A549 (cell line): Measurements from ENCODE around the gene ANO4. TPM values are rescaled to one million over a fixed set of nuclear protein-coding genes. Genes with fewer than 3 reads are reported as not detected.
"Not testable (repeated sequence)": the region's sequence is repeated elsewhere in the genome, so short reads cannot be mapped to it uniquely, and the experiment has no call there.

Experiments
- ATAC-seq, 2 experiments: fragments of 200-7000 bp in 1 of 2; fragments of >200 bp in 1 of 2; cut with Nextera tagmentation in 1 of 2; cut with Tn5 transposase in 1 of 2; 3 replicates each; pipeline versions ENCODE4 v1.8.0 to v1.9.1; 2018 to 2020; ENCODE audit warnings: mild to moderate bottlenecking in 1 of 2, moderate library complexity in 1 of 2
- CTCF ChIA-PET: fragments of 300-600 bp; sonication (Branson Sonifier 250); formaldehyde crosslinking; extraction: SDS; loops from one replicate; lab custom pipeline; 2021; ENCODE audit warnings: antibody characterized with exemption, inconsistent platforms; lab: Yijun Ruan, JAX
- POLR2A ChIA-PET: fragments of 350-600 bp; formaldehyde crosslinking; extraction: SDS; loops from one replicate; lab custom pipeline; 2021; ENCODE audit warnings: antibody characterized with exemption, inconsistent platforms; lab: Yijun Ruan, JAX
- DNase-seq, 2 experiments: peaks; one replicate each; pipeline versions ENCODE4 v3.0.0 to v3.0.0-alpha.2; 2011 to 2016; ENCODE audit warnings: low read depth in 1 of 2, low spot score in 1 of 2
- FAIRE-seq: peaks from 2 replicates; lab custom pipeline; 2011; peaks lifted over from hg19 to GRCh38; lab: Jason Lieb, UNC
- H3K27ac ChIP-seq, 2 experiments: fragments of >200 bp; sonication (Bioruptor Twin); formaldehyde crosslinking; 3 replicates each; pipeline ENCODE4 v1.5.1; 2016 to 2017
- H3K4me1 ChIP-seq: fragments of >200 bp; sonication (Bioruptor Twin); formaldehyde crosslinking; 3 replicates; pipeline ENCODE4 v1.6.1; 2016
- H3K4me2 ChIP-seq: fragments of >200 bp; sonication (Bioruptor Twin); formaldehyde crosslinking; 3 replicates; pipeline ENCODE4 v1.6.1; 2016
- H3K4me3 ChIP-seq: fragments of >200 bp; sonication (Bioruptor Twin); formaldehyde crosslinking; 3 replicates; pipeline ENCODE4 v1.5.1; 2016
- H3K9me3 ChIP-seq: fragments of >200 bp; sonication (Bioruptor Twin); formaldehyde crosslinking; 3 replicates; pipeline ENCODE4 v1.6.1; 2016
- CEBPB ChIP-seq, 2 experiments: fragments of >200 bp in 1 of 2; sonication (Bioruptor Twin) in 1 of 2; formaldehyde crosslinking in 1 of 2; IDR thresholded peaks; 2 replicates each; pipeline ENCODE4 v1.6.1; 2012 to 2016
- CHD4 ChIP-seq: fragments of 200-600 bp; sonication (generic); IDR thresholded peaks from 2 replicates; pipeline ENCODE4 v1.6.1; 2016; ENCODE audit warnings: antibody characterized with exemption, mild to moderate bottlenecking, borderline replicate concordance
- FOSB ChIP-seq: fragments of 250-450 bp; sonication (Bioruptor Pico); IDR thresholded peaks from 2 replicates; pipeline ENCODE4 v1.5.0; 2020; ENCODE audit warnings: mild to moderate bottlenecking, moderate library complexity
- HDAC2 ChIP-seq: fragments of 200-600 bp; sonication (generic); IDR thresholded peaks from 2 replicates; pipeline ENCODE4 v1.6.1; 2016
- HOXA7 ChIP-seq: fragments of 250-450 bp; sonication (Bioruptor Pico); IDR thresholded peaks from 2 replicates; pipeline ENCODE4 v1.5.0; 2020; ENCODE audit warnings: mild to moderate bottlenecking, moderate library complexity
- JUNB ChIP-seq: fragments of >200 bp; sonication (Bioruptor Twin); formaldehyde crosslinking; IDR thresholded peaks from 2 replicates; pipeline ENCODE4 v1.6.1; 2016
- MAFK ChIP-seq: fragments of 450-650 bp; IDR thresholded peaks from 2 replicates; pipeline ENCODE4 v1.6.1; 2014; ENCODE audit not compliant: partially characterized antibody
- MYC ChIP-seq: IDR thresholded peaks from 2 replicates; pipeline ENCODE4 v1.6.1; 2012; ENCODE audit warnings: mild to moderate bottlenecking, inconsistent platforms, low read length, improper control_type of control experiment, borderline replicate concordance
- NFE2L2 ChIP-seq: fragments of 150-350 bp; conservative IDR thresholded peaks from 2 replicates; pipeline ENCODE4 v1.6.1; 2014; ENCODE audit warnings: low read length
- RAD21 ChIP-seq, 2 experiments: fragments of >200 bp in 1 of 2; sonication (Bioruptor Twin) in 1 of 2; formaldehyde crosslinking in 1 of 2; IDR thresholded peaks in 1 of 2; conservative IDR thresholded peaks in 1 of 2; 2 replicates in 1 of 2; 3 replicates in 1 of 2; pipeline ENCODE4 v1.6.1; 2012 to 2018; ENCODE audit warnings: inconsistent platforms in 1 of 2
- SMC3 ChIP-seq: fragments of >200 bp; sonication (Bioruptor Twin); formaldehyde crosslinking; IDR thresholded peaks from 3 replicates; pipeline ENCODE4 v1.6.1; 2018; ENCODE audit warnings: inconsistent platforms
- TFCP2L1 ChIP-seq: fragments of 250-450 bp; sonication (Bioruptor Pico); IDR thresholded peaks from 2 replicates; pipeline ENCODE4 v1.5.0; 2021; ENCODE audit warnings: mild to moderate bottlenecking
- ZNF302 ChIP-seq: fragments of 250-450 bp; sonication (Bioruptor Pico); IDR thresholded peaks from 2 replicates; pipeline ENCODE4 v1.9.0; 2021; ENCODE audit warnings: inconsistent platforms, mild to moderate bottlenecking, moderate library complexity
- WGBS: methylation state at CpG from one replicate; pipeline ENCODE4 v1.1.6; 2017; ENCODE audit errors: missing lambda C conversion rate; 5-methylcytosine and 5-hydroxymethylcytosine counted together
- polyA plus RNA-seq, 4 experiments: library from polyadenylated mRNA; depleted of rRNA in 3 of 4; stranded (reverse); fragments of >200 nt; fragmentation: RNase III in 1 of 4; extraction: RNeasy Plus Mini Kit Qiagen cat#74134 plus additional on column Dnase treatment in 1 of 4; gene quantifications; 2 replicates in 3 of 4; 3 replicates in 1 of 4; pipeline ENCODE4 v1.2.3, GENCODE V29; 2011 to 2017
- TF ChIP-seq, protein P1 (sequence below): fragments of >200 bp; sonication (Bioruptor Twin); formaldehyde crosslinking; IDR thresholded peaks from 2 replicates; pipeline ENCODE4 v1.6.1; 2016
- TF ChIP-seq, protein P2 (sequence below): fragments of 250-450 bp; sonication (Bioruptor Pico); IDR thresholded peaks from 2 replicates; pipeline ENCODE4 v1.5.0; 2021; ENCODE audit warnings: mild to moderate bottlenecking, moderate library complexity, borderline replicate concordance
- TF ChIP-seq, protein P3 (sequence below): fragments of >200 bp; sonication (Bioruptor Twin); formaldehyde crosslinking; IDR thresholded peaks from 3 replicates; pipeline ENCODE4 v1.5.1; 2016
- TF ChIP-seq, protein P4 (sequence below): fragments of 200-600 bp; sonication (generic); IDR thresholded peaks from 2 replicates; pipeline ENCODE4 v1.6.1; 2016; ENCODE audit warnings: antibody characterized with exemption, mild to moderate bottlenecking, moderate library complexity

Gene ANO4
- polyA plus RNA-seq, 2 of the 4 experiments (the other 2 are of a cell fraction): 0.17 TPM; not detected in 1

DNA sequence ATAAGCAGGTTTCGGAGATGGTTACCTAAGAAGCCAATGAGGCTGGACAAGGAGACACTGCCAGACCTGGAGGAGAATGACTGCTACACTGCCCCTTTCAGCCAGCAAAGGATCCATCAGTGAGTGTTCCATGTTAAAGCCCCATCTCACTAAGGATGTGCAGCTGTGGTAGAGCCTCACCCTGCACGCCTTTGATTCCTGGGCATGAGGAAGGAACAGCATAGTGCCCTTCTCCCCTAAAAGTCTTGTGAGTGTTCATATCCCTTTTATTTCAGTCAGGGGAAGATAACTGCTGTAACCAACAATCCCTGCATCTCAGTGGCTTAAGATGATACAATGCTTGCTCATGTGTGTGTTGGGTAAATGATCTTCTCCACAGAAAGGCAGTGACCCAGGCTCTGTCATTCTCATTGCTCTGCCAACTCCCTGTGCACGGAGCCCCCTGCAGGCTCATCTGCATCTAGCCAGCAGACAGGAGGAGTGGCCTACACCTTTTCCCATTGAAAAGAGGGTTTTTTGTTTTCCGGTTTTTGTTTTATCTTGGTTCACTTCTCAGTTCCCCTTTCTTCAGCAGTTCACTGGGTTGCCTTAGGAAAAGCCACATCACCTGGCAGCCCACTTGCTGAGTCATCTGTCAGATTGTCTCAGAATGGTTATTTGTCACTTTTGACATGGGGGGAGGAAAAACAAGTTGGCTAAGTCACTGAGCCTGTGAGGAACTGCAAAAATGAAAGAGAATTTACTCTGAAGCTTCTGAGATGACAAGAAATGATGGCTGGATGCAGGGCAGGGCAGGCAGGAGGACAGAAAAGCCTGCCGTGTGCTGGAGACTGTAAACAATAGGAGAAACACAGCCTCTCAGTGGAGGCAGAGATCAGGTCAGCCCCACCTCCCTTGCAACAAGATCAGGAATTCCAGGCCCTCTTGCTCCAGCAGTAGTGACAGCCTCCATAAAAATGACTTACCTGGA lies 193.3 kb downstream of the ANO4 start:
- Histone ChIP-seq H3K9me3 (no peaks in the 10 kb centered on the region), H3K4me3 (no peak overlapping the region), H3K27ac (no peak overlapping the region), H3K4me1 (no peaks in the 10 kb centered on the region), H3K4me2 (0 out of 3 replicates have a peak overlapping the region, but pooled peaks have one; percentile 27)
- ATAC-seq: peak; percentile 65 to 92; a peak in 3 of 6 replicates
- no peak for FAIRE-seq
- ChIA-PET POLR2A (no interaction called here), CTCF (interaction anchor here (0.6 to 1.0 kb wide), 2 partner anchors 8 to 55 kb away, joined by 3 read pairs; no protein-coding TSS in a partner anchor)
- DNase-seq: peak; percentile 21 to 24
- peak in 1 of 2 experiments; percentile 33; a peak in 1 of 5 replicates for TF ChIP-seq RAD21 (conservative IDR thresholded peaks at IDR 0.05 in 1 of 2, IDR thresholded peaks at IDR 0.05 in 1 of 2)
- no peak for TF ChIP-seq HDAC2
- WGBS: 16% methylated on average over 5 of the region's 5 CpGs

DNA sequence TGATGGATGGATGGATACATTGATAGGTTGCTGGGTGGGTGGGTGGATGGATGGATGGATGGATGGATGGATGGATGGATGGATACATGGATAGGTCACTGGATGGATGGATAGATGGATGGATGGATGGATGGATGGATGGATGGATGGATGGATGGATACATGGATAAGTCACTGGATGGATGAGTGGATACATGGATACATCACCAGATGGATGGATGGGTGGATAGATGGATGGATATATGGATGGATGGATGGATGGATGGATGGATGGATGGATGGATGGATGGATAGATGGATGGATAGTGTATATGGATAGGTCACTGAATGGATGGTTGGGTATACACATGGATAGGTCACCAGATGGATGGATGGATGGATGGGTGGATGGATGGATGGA lies 194.9 kb downstream of the ANO4 start:
- H3K9me3 ChIP-seq, POLR2A ChIA-PET, H3K4me2 ChIP-seq, H3K27ac ChIP-seq, H3K4me3 ChIP-seq, CTCF ChIA-PET, ATAC-seq, H3K4me1 ChIP-seq, DNase-seq, FAIRE-seq: not testable (repeated sequence)

DNA sequence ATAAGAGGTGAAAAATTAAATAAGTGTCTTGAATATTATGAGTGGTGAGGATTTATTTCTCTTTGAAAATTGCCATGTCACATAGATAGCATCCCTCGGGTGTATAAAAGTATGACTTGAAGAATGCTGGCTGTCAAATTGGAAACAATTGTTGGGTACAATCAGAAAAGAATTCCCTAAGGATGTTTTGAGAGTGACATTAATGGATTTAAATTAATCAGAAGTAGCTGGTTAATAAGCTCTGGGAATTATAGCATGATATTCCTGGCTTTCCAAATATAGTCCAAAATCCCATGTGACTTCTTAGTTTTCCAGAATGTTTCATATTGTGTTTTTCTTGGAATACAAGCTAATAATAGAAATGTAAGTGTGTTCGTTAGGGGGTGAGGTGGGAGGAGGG lies 196.5 kb downstream of the ANO4 start:
- no peaks in the 10 kb centered on the region for H3K4me1 ChIP-seq
- no peaks in the 10 kb centered on the region for H3K9me3 ChIP-seq
- POLR2A ChIA-PET: no interaction called here
- ATAC-seq (no peak), DNase-seq (no peak), FAIRE-seq (no peak)
- no peak overlapping the region for H3K4me2 ChIP-seq
- no peak overlapping the region for H3K27ac ChIP-seq
- no peak for TF ChIP-seq HDAC2
- no peak for TF ChIP-seq ZNF302
- no peak for TF ChIP-seq MYC
- TF ChIP-seq NFE2L2: no peak
- no peak for TF ChIP-seq CEBPB (IDR thresholded peaks at IDR 0.05)
- no peak for TF ChIP-seq JUNB
- TF ChIP-seq, protein P1, sequence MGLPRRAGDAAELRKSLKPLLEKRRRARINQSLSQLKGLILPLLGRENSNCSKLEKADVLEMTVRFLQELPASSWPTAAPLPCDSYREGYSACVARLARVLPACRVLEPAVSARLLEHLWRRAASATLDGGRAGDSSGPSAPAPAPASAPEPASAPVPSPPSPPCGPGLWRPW: no peak
- CTCF ChIA-PET: interaction anchor here (0.6 kb wide), 1 partner anchor 497 kb away, joined by 3 read pairs; no protein-coding TSS in a partner anchor
- 5% methylated on average over 2 of the region's 2 CpGs for WGBS
- H3K4me3 ChIP-seq: no peak overlapping the region

DNA sequence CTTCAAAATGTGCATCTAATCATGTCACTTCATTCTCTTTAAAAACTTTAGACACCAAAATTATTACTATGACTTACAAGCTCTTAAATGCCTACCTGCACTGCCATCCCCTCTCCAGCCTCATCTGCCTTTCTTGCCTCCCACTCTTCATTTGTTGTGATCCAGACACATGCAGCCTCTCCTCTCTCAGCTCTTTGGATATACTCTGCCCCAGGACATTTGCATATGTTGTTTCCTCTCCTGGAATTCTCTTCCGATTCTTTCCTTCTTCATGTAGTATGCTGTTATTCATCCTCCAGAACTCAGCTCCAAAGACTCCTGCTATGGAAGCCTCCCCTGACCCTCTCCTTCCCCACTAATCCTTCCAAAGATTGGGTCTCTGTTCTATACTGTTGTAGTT lies 197.6 kb downstream of the ANO4 start:
- TF ChIP-seq, protein P2, sequence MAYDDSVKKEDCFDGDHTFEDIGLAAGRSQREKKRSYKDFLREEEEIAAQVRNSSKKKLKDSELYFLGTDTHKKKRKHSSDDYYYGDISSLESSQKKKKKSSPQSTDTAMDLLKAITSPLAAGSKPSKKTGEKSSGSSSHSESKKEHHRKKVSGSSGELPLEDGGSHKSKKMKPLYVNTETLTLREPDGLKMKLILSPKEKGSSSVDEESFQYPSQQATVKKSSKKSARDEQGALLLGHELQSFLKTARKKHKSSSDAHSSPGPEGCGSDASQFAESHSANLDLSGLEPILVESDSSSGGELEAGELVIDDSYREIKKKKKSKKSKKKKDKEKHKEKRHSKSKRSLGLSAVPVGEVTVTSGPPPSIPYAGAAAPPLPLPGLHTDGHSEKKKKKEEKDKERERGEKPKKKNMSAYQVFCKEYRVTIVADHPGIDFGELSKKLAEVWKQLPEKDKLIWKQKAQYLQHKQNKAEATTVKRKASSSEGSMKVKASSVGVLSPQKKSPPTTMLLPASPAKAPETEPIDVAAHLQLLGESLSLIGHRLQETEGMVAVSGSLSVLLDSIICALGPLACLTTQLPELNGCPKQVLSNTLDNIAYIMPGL (CRISPR knock-in tag): no peak
- TF ChIP-seq CHD4 (no peak), MAFK (no peak), SMC3 (no peak), FOSB (CRISPR knock-in tag) (no peak), NFE2L2 (no peak), TFCP2L1 (CRISPR knock-in tag) (no peak), HOXA7 (no peak)
- TF ChIP-seq, protein P3, sequence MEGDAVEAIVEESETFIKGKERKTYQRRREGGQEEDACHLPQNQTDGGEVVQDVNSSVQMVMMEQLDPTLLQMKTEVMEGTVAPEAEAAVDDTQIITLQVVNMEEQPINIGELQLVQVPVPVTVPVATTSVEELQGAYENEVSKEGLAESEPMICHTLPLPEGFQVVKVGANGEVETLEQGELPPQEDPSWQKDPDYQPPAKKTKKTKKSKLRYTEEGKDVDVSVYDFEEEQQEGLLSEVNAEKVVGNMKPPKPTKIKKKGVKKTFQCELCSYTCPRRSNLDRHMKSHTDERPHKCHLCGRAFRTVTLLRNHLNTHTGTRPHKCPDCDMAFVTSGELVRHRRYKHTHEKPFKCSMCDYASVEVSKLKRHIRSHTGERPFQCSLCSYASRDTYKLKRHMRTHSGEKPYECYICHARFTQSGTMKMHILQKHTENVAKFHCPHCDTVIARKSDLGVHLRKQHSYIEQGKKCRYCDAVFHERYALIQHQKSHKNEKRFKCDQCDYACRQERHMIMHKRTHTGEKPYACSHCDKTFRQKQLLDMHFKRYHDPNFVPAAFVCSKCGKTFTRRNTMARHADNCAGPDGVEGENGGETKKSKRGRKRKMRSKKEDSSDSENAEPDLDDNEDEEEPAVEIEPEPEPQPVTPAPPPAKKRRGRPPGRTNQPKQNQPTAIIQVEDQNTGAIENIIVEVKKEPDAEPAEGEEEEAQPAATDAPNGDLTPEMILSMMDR: no peak
- TF ChIP-seq, protein P4, sequence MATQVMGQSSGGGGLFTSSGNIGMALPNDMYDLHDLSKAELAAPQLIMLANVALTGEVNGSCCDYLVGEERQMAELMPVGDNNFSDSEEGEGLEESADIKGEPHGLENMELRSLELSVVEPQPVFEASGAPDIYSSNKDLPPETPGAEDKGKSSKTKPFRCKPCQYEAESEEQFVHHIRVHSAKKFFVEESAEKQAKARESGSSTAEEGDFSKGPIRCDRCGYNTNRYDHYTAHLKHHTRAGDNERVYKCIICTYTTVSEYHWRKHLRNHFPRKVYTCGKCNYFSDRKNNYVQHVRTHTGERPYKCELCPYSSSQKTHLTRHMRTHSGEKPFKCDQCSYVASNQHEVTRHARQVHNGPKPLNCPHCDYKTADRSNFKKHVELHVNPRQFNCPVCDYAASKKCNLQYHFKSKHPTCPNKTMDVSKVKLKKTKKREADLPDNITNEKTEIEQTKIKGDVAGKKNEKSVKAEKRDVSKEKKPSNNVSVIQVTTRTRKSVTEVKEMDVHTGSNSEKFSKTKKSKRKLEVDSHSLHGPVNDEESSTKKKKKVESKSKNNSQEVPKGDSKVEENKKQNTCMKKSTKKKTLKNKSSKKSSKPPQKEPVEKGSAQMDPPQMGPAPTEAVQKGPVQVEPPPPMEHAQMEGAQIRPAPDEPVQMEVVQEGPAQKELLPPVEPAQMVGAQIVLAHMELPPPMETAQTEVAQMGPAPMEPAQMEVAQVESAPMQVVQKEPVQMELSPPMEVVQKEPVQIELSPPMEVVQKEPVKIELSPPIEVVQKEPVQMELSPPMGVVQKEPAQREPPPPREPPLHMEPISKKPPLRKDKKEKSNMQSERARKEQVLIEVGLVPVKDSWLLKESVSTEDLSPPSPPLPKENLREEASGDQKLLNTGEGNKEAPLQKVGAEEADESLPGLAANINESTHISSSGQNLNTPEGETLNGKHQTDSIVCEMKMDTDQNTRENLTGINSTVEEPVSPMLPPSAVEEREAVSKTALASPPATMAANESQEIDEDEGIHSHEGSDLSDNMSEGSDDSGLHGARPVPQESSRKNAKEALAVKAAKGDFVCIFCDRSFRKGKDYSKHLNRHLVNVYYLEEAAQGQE: no peak
- Histone ChIP-seq H3K4me2 (no peak overlapping the region), H3K4me1 (no peaks in the 10 kb centered on the region), H3K9me3 (no peaks in the 10 kb centered on the region), H3K27ac (no peak overlapping the region), H3K4me3 (no peak overlapping the region)
- DNase-seq (no peak), ATAC-seq (no peak), FAIRE-seq (no peak)
- WGBS: 3% methylated on average over 1 of the region's 1 CpG
- CTCF ChIA-PET: no interaction called here
- POLR2A ChIA-PET: no interaction called here
